Measurements from ENCODE around the gene ARHGEF26.

- TF ChIP-seq CTCF (IDR thresholded peaks at IDR 0.05) (no peak), CREB1 (CRISPR knock-in tag; IDR thresholded peaks at IDR 0.05) (no peak), ATF6 (CRISPR knock-in tag; IDR thresholded peaks at IDR 0.05) (no peak), IRF1 (CRISPR knock-in tag; IDR thresholded peaks at IDR 0.05) (no peak), STAT6 (CRISPR knock-in tag; conservative IDR thresholded peaks at IDR 0.05; ENCODE audit: low read depth) (no peak), NFYB (CRISPR knock-in tag; conservative IDR thresholded peaks at IDR 0.05; ENCODE audit: low read depth) (no peak), ZNF425 (CRISPR knock-in tag; conservative IDR thresholded peaks at IDR 0.05) (no peak), ATF3 (CRISPR knock-in tag; conservative IDR thresholded peaks at IDR 0.05) (no peak), ZNF232 (CRISPR knock-in tag; IDR thresholded peaks at IDR 0.05) (no peak), MLX (CRISPR knock-in tag; IDR thresholded peaks at IDR 0.05) (no peak)
Observed at GRCh38 chr3:154176036-154176435, 54.8 kb downstream of the ARHGEF26 start.

Measured in WTC11 (cell line).